GM12801 (cell line): ENCODE results near the gene CHFR.

Experiments used
- TF ChIP-seq, protein P1 (sequence below): IDR thresholded peaks from one replicate; pipeline ENCODE4 v1.5.1; 2011; ENCODE audit warnings: control low read depth; ENCODE audit not compliant: insufficient read length; ENCODE audit errors: extremely low read depth

Gene CHFR

DNA sequence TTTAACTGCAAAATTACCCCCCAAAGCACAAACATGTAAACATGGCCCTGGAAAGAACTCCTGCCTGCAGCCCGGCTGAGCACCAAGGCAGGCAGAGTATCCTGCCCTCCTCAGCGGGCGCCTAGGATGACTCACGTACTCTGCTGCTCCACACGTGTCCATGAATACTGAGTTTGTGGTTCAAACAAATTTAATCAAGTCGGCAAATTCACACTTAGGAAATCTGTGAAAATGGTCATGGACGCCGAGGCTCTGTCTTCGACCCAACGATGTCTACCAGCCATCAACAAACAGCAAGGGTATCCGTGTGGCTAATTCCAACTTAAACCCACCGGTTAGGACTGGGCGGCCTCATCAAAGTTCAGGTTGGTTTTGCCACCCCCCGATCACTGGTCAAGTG, 84.3 kb downstream of the CHFR start:
- TF ChIP-seq, protein P1, sequence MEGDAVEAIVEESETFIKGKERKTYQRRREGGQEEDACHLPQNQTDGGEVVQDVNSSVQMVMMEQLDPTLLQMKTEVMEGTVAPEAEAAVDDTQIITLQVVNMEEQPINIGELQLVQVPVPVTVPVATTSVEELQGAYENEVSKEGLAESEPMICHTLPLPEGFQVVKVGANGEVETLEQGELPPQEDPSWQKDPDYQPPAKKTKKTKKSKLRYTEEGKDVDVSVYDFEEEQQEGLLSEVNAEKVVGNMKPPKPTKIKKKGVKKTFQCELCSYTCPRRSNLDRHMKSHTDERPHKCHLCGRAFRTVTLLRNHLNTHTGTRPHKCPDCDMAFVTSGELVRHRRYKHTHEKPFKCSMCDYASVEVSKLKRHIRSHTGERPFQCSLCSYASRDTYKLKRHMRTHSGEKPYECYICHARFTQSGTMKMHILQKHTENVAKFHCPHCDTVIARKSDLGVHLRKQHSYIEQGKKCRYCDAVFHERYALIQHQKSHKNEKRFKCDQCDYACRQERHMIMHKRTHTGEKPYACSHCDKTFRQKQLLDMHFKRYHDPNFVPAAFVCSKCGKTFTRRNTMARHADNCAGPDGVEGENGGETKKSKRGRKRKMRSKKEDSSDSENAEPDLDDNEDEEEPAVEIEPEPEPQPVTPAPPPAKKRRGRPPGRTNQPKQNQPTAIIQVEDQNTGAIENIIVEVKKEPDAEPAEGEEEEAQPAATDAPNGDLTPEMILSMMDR, result no peak

- TF ChIP-seq, protein P1, result no peak
These were observed 85.7 kb downstream of the CHFR start for GRCh38 chr12:132801741-132802140.

DNA sequence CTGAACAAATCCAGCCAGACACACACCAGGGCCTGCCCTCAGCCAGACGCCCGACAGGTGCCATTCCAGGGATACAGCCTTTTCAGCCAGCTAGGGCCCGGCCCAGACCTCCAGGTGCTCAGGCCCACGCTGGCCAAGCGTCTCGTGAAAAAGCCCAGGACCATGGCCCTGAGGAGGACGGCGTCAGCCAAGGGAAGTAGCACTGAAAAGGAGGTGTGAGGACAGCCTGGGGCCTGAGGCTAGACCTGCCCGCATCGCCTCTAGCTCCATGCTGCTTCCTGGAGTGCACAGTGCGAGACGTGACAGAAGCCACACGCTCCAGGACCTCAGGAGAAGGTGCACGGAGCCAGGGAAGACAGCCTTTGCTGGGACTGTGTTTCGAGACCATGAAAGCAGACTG, 88.6 kb downstream of the CHFR start:
- TF ChIP-seq, protein P1, result no peak

DNA sequence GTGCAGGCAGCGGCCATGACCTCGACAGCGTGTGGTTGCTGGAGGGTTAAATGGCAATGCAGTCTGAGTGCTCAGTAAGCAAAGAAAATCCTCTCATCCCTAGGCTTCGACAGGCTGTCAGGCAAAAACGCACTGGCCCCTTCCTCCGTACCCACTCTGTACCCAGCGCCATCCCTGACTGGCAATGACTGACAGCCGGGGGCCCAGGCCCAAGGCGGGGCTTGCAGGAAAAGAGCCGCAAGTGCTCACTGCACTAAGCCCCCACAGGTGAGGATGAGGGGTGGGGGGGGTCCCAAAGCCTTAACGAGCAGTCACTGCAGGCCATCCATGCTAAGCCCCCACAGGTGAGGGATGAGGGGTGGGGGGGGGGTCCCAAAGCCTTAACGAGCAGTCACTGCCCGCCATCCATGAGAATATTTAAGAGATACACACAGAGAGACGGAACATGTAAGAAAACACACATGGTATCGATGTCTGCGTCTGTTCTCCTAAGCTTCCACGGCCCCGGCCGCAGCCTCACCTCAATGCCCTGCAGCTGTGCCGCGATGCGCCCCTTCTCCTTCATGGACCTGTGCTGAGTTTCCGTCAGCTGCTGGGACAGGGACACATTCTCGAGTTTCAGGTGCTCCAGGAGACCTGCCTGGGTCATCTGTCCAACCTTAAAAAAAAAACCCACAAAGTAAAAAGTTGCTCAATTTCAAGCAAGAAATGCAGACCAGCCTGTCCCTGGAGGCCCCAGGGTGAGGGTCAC, 89.4 kb downstream of the CHFR start:
- TF ChIP-seq, protein P1, result no peak

- TF ChIP-seq, protein P1, result no peak
These were observed 91.6 kb downstream of the CHFR start for GRCh38 chr12:132795847-132796246.

- TF ChIP-seq, protein P1, result no peak
These were observed 98.3 kb downstream of the CHFR start for GRCh38 chr12:132789099-132789471.

DNA sequence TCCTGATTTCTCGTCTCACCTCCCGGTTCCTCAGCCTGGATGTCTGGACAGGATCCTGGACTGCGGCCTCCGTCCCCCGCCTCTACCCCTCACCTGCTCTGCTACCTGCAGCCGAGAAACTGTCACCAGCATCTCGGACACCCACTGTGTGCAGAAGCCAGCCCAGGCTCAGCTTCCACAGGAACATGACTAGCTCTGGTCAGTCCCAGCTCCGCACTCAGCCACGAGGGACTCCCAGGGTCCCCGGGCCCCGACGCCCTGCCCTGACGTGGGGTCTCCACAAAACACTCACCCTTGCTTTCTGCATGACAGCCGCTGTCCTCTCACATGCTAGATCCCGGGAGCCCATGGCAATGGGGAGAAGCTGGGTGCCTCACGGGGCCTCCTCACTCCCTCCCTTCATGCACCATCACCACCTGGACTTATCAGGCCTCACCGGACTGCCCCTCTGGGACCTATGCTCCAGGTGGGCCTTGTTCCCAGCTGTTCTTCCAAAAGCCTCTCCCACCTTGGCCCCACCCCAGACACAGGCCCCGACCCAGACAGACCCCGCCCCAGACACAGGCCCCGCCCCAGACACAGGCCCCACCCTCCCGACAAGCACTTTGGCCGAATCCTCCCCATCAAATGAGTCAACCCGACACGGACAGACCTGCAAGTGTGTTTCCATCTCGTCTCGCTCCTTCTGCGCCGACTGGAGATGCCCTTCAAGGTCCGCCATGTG, 98.9 kb downstream of the CHFR start:
- TF ChIP-seq, protein P1, result no peak
